RKO (cell line): ENCODE results near the gene DRAXIN.

Source experiments
- DNase-seq: peaks from one replicate; pipeline ENCODE4 v3.0.0-alpha.2; 2016; ENCODE audit warnings: low spot score

The DRAXIN gene

GRCh38 chr1:11654939-11655808 lies 36.3 kb upstream of the DRAXIN start:
- DNase-seq: peak; percentile 32

- no peak for DNase-seq
Observed at GRCh38 chr1:11657654-11658053, 33.9 kb upstream of the DRAXIN start.

- DNase-seq: no peak
Observed at GRCh38 chr1:11658542-11658941, 33.0 kb upstream of the DRAXIN start.

GRCh38 chr1:11659748-11660147 lies 31.8 kb upstream of the DRAXIN start:
- no peak for DNase-seq

GRCh38 chr1:11661103-11661502 lies 30.4 kb upstream of the DRAXIN start:
- DNase-seq: no peak

- DNase-seq: peak; percentile 34
Observed at GRCh38 chr1:11664336-11665065, 27.0 kb upstream of the DRAXIN start.

GRCh38 chr1:11668516-11668915 lies 23.0 kb upstream of the DRAXIN start:
- DNase-seq: no peak

GRCh38 chr1:11670747-11671146 lies 20.8 kb upstream of the DRAXIN start:
- DNase-seq: no peak

- no peak for DNase-seq
Observed at GRCh38 chr1:11671205-11671543, 20.3 kb upstream of the DRAXIN start.

GRCh38 chr1:11671544-11672286 lies 19.8 kb upstream of the DRAXIN start:
- DNase-seq: no peak

- no peak for DNase-seq
Observed at GRCh38 chr1:11673089-11673769, 18.3 kb upstream of the DRAXIN start.

- no peak for DNase-seq
Observed at GRCh38 chr1:11674488-11674887, 17.0 kb upstream of the DRAXIN start.

- DNase-seq: no peak
Observed at GRCh38 chr1:11675325-11675724, 16.2 kb upstream of the DRAXIN start.

- DNase-seq: no peak
Observed at GRCh38 chr1:11676386-11677103, 15.0 kb upstream of the DRAXIN start.

GRCh38 chr1:11678442-11678841 lies 13.1 kb upstream of the DRAXIN start:
- no peak for DNase-seq

GRCh38 chr1:11680270-11681070 lies 11.0 kb upstream of the DRAXIN start:
- no peak for DNase-seq

GRCh38 chr1:11681071-11681771 lies 10.3 kb upstream of the DRAXIN start, which contains the start of gene MAD2L2:
MAD2L2 (minus strand) TSS chr1:11681148; CDS start chr1:11680601, 547 bp downstream.
- peak; percentile 92 for DNase-seq

GRCh38 chr1:11682287-11682771 lies 9.2 kb upstream of the DRAXIN start:
- DNase-seq: no peak

GRCh38 chr1:11682799-11683198 lies 8.7 kb upstream of the DRAXIN start:
- no peak for DNase-seq

GRCh38 chr1:11684070-11684469 lies 7.4 kb upstream of the DRAXIN start:
- no peak for DNase-seq
